Panc1 (cell line): ENCODE data around the gene SLC22A23.

Experiments used
- CTCF ChIP-seq: fragments of 450-650 bp; IDR thresholded peaks from 2 replicates; pipeline ENCODE4 v1.5.1; 2017; ENCODE audit warnings: mild to moderate bottlenecking
- POLR2AphosphoS5 ChIP-seq: IDR thresholded peaks from 2 replicates; pipeline ENCODE4 v1.6.1; 2012; ENCODE audit warnings: mild to moderate bottlenecking, low read depth, low read length, moderate library complexity
- SIN3A ChIP-seq: IDR thresholded peaks from 2 replicates; pipeline ENCODE4 v1.6.1; 2012; ENCODE audit warnings: low read depth, mild to moderate bottlenecking, low read length, moderate library complexity, borderline replicate concordance; ENCODE audit not compliant: insufficient read depth
- TCF7L2 ChIP-seq: IDR thresholded peaks from 2 replicates; pipeline ENCODE4 v1.6.1; 2011; ENCODE audit warnings: mild to moderate bottlenecking, low read depth, low read length, inconsistent platforms
- TF ChIP-seq, protein P1 (sequence below), 2 experiments: IDR thresholded peaks; 2 replicates each; pipeline ENCODE4 v1.6.1; 2011 to 2012; ENCODE audit warnings: low read depth in 2 of 2, control low read depth in 1 of 2, low read length in 1 of 2, mild to moderate bottlenecking in 1 of 2, moderate library complexity in 1 of 2; ENCODE audit not compliant: insufficient read depth in 1 of 2

DNA sequence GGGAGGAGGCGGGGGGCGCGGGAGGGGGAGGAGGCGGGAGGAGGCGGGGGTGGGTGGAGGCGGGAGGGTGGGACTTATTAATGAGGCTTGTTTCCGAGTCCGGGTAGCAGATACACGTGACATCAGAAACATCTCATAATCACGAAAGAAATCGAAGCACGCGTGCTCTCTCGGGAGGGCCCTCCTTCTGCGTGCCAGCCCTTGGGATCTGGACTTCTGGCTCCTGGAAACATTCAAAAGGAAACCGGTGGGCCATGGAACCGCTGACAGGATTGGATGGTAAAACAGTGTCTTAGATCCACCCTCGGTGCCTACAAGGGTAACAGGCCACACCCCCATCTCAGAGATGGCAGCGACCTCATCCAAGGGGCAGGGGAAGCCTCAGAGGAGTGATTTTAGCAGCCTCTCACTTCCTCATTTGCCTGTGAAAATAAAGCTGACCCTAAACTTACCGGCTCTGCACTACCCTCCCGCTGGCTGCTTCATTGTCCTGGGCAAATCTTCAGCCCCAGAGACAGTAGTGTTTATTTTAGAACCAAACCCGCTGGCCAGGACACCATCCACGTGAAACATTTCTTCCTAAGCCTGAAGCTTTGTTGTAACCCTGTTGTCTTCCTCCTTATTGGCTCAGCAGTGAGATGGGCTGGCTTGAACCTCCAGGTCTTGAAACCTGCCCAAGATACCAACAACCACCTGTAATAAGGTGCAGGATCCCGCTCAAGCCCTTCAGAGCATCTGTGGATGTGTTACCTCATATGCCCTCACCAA is 100.6 kb downstream of the SLC22A23 start:
- no peak for TF ChIP-seq CTCF
- TF ChIP-seq POLR2AphosphoS5, result no peak
- TF ChIP-seq, protein P1, sequence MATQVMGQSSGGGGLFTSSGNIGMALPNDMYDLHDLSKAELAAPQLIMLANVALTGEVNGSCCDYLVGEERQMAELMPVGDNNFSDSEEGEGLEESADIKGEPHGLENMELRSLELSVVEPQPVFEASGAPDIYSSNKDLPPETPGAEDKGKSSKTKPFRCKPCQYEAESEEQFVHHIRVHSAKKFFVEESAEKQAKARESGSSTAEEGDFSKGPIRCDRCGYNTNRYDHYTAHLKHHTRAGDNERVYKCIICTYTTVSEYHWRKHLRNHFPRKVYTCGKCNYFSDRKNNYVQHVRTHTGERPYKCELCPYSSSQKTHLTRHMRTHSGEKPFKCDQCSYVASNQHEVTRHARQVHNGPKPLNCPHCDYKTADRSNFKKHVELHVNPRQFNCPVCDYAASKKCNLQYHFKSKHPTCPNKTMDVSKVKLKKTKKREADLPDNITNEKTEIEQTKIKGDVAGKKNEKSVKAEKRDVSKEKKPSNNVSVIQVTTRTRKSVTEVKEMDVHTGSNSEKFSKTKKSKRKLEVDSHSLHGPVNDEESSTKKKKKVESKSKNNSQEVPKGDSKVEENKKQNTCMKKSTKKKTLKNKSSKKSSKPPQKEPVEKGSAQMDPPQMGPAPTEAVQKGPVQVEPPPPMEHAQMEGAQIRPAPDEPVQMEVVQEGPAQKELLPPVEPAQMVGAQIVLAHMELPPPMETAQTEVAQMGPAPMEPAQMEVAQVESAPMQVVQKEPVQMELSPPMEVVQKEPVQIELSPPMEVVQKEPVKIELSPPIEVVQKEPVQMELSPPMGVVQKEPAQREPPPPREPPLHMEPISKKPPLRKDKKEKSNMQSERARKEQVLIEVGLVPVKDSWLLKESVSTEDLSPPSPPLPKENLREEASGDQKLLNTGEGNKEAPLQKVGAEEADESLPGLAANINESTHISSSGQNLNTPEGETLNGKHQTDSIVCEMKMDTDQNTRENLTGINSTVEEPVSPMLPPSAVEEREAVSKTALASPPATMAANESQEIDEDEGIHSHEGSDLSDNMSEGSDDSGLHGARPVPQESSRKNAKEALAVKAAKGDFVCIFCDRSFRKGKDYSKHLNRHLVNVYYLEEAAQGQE (IDR thresholded peaks at IDR 0.05; ENCODE audit: insufficient read depth in 1 of 2, low read depth in 2 of 2, low read length in 1 of 2), result no peak
- 0 out of 2 replicates have a peak, but pooled peaks have one; percentile 24 for TF ChIP-seq SIN3A
- TF ChIP-seq TCF7L2, result no peak
